ENCODE results near the gene SLC25A38.

- TF ChIP-seq POLR2A (IDR thresholded peaks at IDR 0.05) (no peak), CTCF (IDR thresholded peaks at IDR 0.05) (no peak)
Measured at GRCh38 chr3:39349080-39349479, 34.1 kb upstream of the SLC25A38 start.

Data from thyroid gland (tissue), 4 donors.